ENCODE measurements around the gene TPD52L1. TPM values are rescaled to one million over a fixed set of nuclear protein-coding genes. Genes with fewer than 3 reads are reported as not detected.

TPD52L1 gene
- total and polyA plus RNA-seq, 10 of the 15 experiments (the other 5 are each of a cell fraction or from before 2014, with no cell fraction given), result 0.03 to 2.6 (median 0.16) TPM; not detected in 3

GRCh38 chr6:125188037-125188436 is 34.5 kb downstream of the TPD52L1 start:
- no TSS peak for BruUV-seq (replicated peaks)
- no peak overlapping the region for H3K4me2 ChIP-seq (ENCODE audit: control insufficient read depth, insufficient read depth)
- intact Hi-C loops (cut with micrococcal nuclease; ENCODE audit: unreplicated experiment) (no loop called here), in situ Hi-C loops (cut with MboI) (no loop called here)
- no peak overlapping the region for H3K9ac ChIP-seq (ENCODE audit: control insufficient read depth, insufficient read depth, low read length)
- H3K4me1 ChIP-seq (ENCODE audit: control insufficient read depth, insufficient read depth, low read length), result no peaks in the 10 kb centered on the region
- H3K79me2 ChIP-seq (ENCODE audit: control insufficient read depth, insufficient read depth, low read length), result no peaks in the 10 kb centered on the region
- no peak for FAIRE-seq
- no peak for ATAC-seq
- WGBS (ENCODE audit: insufficient coverage, insufficient replicate concordance, low lambda C conversion rate, missing lambda C conversion rate), result 17% methylated on average over 2 of the region's 2 CpGs
- ChIA-PET CTCF (interaction anchor here (1.4 kb wide), 1 partner anchor 11 kb away, joined by 3 read pairs; no protein-coding TSS in a partner anchor), POLR2A (no interaction called here), SMC1A (ENCODE audit: uncharacterized antibody, unreplicated experiment) (no interaction called here), RAD21 (ENCODE audit: unreplicated experiment) (no interaction called here)
- H4K20me1 ChIP-seq (ENCODE audit: control insufficient read depth, insufficient read depth), result no peaks in the 10 kb centered on the region
- H3K9me3 ChIP-seq (replicated peaks; ENCODE audit: control insufficient read depth, insufficient read depth, low read length), result no peaks in the 10 kb centered on the region
- no peaks in the 10 kb centered on the region for H3K36me3 ChIP-seq (ENCODE audit: control insufficient read depth in 2 of 2, insufficient read depth in 2 of 2, low read length in 1 of 2)
- H3K27ac ChIP-seq (ENCODE audit: control insufficient read depth, insufficient read depth), result no peak overlapping the region
- TF ChIP-seq TARDBP (IDR thresholded peaks at IDR 0.05; ENCODE audit: borderline replicate concordance) (no peak), TCF7 (IDR thresholded peaks at IDR 0.05; ENCODE audit: borderline replicate concordance) (no peak), CBX3 (IDR thresholded peaks at IDR 0.05; ENCODE audit: borderline replicate concordance, low read depth) (no peak), BCL11A (IDR thresholded peaks at IDR 0.05; ENCODE audit: low read depth, low read length) (no peak), TCF3 (IDR thresholded peaks at IDR 0.05; ENCODE audit: borderline replicate concordance, insufficient read depth, low read depth, low read length) (no peak), ZBTB11 (CRISPR knock-in tag; IDR thresholded peaks at IDR 0.05) (no peak), GABPA (IDR thresholded peaks at IDR 0.05; ENCODE audit: low read depth) (no peak), RELA (IDR thresholded peaks at IDR 0.05; ENCODE audit: borderline replicate concordance, partially characterized antibody) (no peak), ZNF24 (IDR thresholded peaks at IDR 0.05) (no peak)
- H3K27me3 ChIP-seq (replicated peaks in 1 of 2; ENCODE audit: control insufficient read depth in 2 of 2, insufficient read depth in 2 of 2, low read length in 1 of 2), result no peaks in the 10 kb centered on the region
- H3K4me3 ChIP-seq, result no peak overlapping the region
- no peak overlapping the region for H2AFZ ChIP-seq (ENCODE audit: control insufficient read depth, low read depth, low read length)
- no peak for DNase-seq (ENCODE audit: low read depth, low spot score)

Data from GM12878 (cell line).